Omental fat pad (tissue), 4 donors: ENCODE measurements around the gene TRPM8. TPM values are rescaled to one million over a fixed set of nuclear protein-coding genes. Genes with fewer than 3 reads are reported as not detected.

ENCODE experiments used
- ATAC-seq: fragments of 150-250 bp; one replicate; pipeline ENCODE4 v1.9.1; 2016; ENCODE audit warnings: mild to moderate bottlenecking, moderate library complexity; ENCODE audit not compliant: low FRiP score
- DNase-seq: peaks from one replicate; pipeline ENCODE4 v3.0.0-alpha.2; 2019; ENCODE audit warnings: low spot score
- CTCF ChIP-seq, 3 donors: fragments of 450-650 bp; IDR thresholded peaks; one replicate each; pipeline ENCODE4 v1.5.1; 2016 to 2017; ENCODE audit warnings: antibody characterized with exemption in 3 of 3, mild to moderate bottlenecking in 3 of 3, moderate library complexity in 2 of 3
- total RNA-seq, 4 donors: library from RNA; depleted of rRNA; stranded (reverse); fragments of >200 nt; gene quantifications; one replicate each; pipeline ENCODE4 v1.1.0, GENCODE V29; 2016

The TRPM8 gene
- total RNA-seq, 4 donors from 2014 or later, result not detected

DNA sequence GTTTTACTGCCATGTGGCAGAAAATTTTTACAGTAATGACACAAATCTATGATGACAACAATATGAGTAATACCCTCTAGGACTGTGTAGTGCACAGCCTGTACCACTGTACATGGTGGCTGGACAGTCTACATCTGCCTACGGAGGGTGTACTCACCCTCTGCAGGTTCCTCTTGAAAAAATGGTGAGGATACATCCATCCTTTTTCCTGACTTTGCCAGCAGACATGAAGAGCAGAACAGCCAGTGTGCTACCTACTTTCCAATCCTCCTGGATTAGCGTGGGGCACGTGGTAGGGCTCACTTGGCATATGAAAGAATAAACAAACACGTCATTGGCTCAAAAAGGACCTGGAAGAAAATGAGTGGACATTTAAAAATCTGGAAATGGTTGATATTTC lies 62.6 kb downstream of the TRPM8 start:
- ATAC-seq (no peak), DNase-seq (no peak)
- no peak for TF ChIP-seq CTCF (IDR thresholded peaks at IDR 0.05)

DNA sequence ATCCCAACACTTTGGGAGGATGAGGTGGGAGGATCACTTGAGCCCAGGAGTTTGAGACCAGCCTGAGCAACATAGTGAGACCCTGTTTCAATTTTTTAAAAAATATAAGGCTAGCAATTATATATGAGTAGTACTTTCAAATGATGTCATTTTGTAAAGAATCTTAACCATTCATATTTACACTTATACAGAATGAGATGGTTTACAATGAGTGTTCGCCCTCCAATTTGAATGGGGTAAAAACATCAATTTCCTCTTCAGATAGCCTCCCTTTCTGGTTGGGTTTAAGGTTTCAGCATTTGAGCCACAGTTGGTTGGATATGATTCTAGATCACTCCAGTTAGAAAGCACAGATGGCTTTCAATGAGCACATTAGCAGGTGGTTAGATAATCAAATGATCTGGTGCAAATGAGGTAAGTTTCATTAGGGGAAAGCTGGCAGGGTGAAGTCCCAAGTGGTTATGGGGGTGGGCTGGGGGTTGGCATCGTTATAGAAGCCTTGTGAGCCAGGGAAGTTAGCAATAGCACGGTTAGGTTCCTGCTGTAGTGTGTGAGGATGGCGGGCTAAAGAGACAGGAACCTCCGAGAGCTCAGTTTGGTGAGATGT lies 63.9 kb downstream of the TRPM8 start:
- ATAC-seq, result no peak
- TF ChIP-seq CTCF (IDR thresholded peaks at IDR 0.05), result no peak
- no peak for DNase-seq

GRCh38 chr2:233981574-233982420 lies 64.6 kb downstream of the TRPM8 start:
- no peak for ATAC-seq
- no peak for TF ChIP-seq CTCF (IDR thresholded peaks at IDR 0.05)
- no peak for DNase-seq

DNA sequence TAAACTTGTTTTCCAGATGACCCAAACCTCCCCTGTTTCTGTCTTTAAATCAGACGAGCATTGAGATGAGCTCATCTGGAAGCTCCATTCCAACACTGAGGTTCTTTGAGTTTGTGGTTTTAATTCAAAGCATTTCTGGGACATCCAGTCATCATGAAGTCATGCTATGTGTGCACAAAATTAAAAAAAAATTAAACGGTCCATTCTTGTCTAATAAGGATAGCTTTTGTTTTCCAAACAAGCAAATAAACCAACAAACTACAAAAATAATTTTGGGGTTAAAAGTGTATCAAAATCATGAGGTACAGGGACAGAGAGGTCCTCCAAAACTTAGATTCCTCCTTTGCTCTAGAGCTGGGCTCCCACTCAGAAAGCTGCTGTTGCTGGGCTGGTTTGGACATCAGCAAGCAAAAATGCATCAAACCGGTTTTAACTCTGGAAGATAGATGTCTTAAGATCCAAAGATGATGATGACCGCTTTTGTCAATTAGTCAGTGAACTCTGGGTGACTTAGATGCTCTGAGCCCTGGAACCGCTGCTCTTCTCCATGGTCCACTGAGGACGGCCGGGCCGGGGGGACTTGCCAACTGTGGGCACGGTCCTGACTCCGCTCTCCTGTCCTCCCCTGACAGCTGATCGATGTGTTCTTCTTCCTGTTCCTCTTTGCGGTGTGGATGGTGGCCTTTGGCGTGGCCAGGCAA lies 65.4 kb downstream of the TRPM8 start:
- ATAC-seq, result no peak
- no peak for TF ChIP-seq CTCF (IDR thresholded peaks at IDR 0.05)
- no peak for DNase-seq

DNA sequence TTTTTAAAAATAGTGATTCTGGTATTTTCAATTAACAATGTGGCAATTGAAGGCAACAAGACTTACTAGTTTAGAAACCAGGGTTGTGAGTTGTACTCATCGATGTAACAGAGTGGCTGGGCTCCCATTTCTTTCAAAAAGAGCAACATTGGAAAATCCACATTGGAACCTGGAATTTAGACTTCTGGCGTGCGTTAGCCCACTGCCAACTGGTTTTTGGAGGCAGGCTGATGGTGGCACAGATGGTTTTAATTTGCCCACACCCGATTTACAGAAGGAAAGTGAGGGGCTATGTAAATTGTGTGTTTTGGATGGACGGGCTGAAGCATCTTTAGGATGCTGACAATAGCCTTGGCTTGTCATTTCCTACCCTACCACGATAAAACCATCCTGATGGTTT lies 66.3 kb downstream of the TRPM8 start:
- TF ChIP-seq CTCF (IDR thresholded peaks at IDR 0.05), result no peak
- no peak for ATAC-seq
- DNase-seq, result no peak

- ATAC-seq (no peak), DNase-seq (no peak)
- no peak for TF ChIP-seq CTCF (IDR thresholded peaks at IDR 0.05)
These were observed 71.4 kb downstream of the TRPM8 start for GRCh38 chr2:233988581-233988980.
